Hepatocyte (in vitro differentiated cells): ENCODE data around the gene ZFPM1.

Experiments
- CTCF ChIP-seq: fragments of 200-600 bp; sonication (generic); IDR thresholded peaks from 2 replicates; pipeline ENCODE4 v1.5.1; 2016; ENCODE audit warnings: antibody characterized with exemption, mild to moderate bottlenecking; ENCODE audit not compliant: poor library complexity
- EZH2phosphoT487 ChIP-seq: fragments of 200-600 bp; sonication (generic); IDR thresholded peaks from one replicate; pipeline ENCODE4 v1.6.1; 2018; ENCODE audit warnings: antibody characterized with exemption, mild to moderate bottlenecking, low read depth, moderate library complexity; ENCODE audit not compliant: unreplicated experiment, severe bottlenecking

GRCh38 chr16:88461331-88462269 lies 8.5 kb downstream of the ZFPM1 start:
- TF ChIP-seq CTCF (no peak), EZH2phosphoT487 (no peak)
